NCI-H82 (cell line): ENCODE results near the gene SLC35E2B.
"Not testable (repeated sequence)": the region's sequence is repeated elsewhere in the genome, so short reads cannot be mapped to it uniquely, and the experiment has no call there.

Source experiments
- DNase-seq: peaks from one replicate; lab custom pipeline; 2025; lab: John Stamatoyannopoulos, UW

SLC35E2B gene

GRCh38 chr1:1692714-1693647 lies at the start of gene SLC35E2B:
TSS of gene SLC35E2B (minus strand) at chr1:1692795. CDS start at chr1:1676699, 16,096 bp downstream.
- DNase-seq: peak; percentile 82

DNA sequence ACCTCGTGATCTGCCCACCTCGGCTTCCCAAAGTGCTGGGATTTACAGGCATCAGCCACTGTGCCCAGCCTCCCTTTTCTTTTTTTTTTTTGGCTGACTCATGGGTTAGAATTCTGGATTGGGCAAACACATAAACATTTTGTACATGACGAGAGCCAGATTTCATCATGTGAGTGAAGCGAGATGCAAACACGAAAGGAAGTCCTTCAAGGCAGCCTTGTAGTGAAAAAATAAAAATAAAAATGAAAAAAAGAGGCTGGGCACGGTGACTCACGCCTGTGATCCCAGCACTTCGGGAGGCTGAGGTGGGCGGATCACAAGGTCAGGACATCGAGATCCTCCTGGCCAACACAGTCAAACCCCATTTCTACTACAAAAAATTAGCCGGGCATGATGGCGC lies 48.4 kb upstream of the SLC35E2B start:
- DNase-seq: not testable (repeated sequence)

GRCh38 chr1:1738799-1739337 lies 46.3 kb upstream of the SLC35E2B start:
- not testable (repeated sequence) for DNase-seq

- not testable (repeated sequence) for DNase-seq
Measured at GRCh38 chr1:1737675-1738590, 45.3 kb upstream of the SLC35E2B start.

GRCh38 chr1:1732381-1732780 lies 39.8 kb upstream of the SLC35E2B start:
- DNase-seq: no peak

DNA sequence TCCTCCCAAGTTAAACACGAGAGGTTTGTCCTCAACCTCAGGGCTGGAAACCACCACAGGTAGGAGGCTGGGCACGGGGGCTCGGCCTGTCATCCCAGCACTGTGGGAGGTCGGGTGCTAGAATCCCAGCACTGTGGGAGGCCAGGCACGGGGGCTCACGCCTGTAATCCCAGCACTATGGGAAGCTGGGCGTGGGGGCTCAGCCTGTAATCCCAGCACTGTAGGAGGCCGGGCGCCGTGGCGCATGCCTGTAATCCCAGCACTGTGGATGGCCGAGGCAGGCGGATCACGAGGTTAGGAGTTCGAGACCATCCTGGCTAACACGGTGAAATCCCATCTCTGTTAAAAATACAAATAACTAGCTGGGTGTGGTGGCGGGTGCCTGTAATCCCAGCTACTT lies 38.3 kb upstream of the SLC35E2B start:
- no peak for DNase-seq

DNA sequence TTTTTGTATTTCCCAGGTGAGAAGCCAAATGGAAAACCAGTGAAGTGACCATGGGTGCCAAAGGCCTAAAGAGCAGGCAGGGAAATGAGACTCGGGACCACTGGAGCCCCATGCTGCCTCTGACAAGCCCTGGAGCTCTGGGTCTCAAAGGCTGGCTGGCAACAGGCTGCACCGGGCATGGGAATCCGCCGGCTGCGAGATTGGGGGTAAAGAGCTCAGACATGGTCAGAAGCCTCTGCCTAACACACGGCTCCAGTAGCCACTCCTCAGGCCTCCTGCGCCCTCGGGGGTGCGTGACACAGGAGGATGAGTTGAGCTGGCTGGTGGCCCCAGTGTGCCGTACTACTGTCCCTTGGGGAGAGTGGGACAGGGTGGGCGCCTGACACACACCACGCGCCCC lies 37.6 kb upstream of the SLC35E2B start:
- DNase-seq: not testable (repeated sequence)

DNA sequence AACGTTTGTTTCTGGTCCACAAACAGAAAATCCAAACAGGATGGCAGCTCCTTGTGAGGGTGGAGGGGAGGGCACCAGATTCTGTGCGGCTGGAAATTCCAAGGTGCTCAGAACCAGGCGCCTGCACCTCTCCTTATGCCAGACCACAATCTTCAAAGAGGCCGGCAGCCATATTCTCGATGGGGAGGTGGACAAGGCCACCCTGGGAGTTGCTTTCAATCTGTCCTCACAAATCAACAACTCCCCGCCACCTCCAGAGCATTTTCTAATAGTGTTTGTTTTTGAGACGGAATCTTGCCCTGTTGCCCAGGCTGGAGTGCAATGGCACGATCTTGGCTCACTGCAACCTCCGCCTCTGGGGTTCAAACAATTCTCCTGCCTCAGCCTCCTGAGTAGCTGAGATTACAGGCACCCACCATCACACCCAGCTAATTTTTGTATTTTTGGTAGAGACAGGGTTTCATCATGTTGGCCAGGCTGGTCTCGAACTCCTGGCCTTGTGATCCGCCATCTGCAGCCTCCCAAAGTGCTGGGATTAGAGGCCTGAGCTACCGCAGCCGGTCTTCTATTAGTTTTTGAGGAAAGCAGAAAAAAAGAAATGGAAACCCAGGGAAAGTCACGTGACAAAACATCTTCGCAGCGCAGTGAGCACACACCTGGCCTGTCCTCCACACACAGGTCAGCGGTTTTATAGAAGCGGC lies 36.7 kb upstream of the SLC35E2B start:
- DNase-seq: not testable (repeated sequence)

DNA sequence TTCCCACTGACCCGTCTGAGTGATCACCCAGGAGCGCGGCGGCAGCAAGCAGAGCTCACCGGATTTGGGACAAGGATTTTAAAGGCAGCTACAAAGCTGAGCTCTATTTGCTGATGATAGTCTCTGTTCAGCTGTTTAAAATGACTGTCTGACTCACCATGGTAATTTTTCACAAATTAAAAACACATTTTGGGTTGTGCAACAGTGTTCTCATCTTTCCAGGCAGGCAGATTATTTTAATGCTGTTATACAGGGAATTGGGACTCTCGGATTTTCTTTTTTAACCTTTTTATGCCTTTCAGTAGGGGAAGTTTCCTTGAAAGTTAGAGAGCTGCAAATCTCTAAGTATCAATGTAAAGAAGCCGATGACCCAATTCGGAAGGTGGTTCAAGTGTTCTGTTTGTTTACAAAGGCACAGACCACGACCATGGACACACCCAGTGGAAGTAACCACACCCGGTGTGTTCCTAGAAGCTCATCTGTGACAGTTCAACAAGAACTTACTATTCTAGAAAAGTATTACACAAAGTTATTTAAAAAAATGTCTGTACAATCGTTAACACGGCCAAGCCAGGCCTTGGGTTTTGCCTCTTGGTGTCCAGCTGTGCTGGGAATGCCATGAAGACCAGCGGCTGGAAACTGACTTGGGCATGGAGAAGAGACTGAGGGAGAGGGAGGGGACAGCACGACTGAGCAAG lies 35.9 kb upstream of the SLC35E2B start:
- DNase-seq: not testable (repeated sequence)

DNA sequence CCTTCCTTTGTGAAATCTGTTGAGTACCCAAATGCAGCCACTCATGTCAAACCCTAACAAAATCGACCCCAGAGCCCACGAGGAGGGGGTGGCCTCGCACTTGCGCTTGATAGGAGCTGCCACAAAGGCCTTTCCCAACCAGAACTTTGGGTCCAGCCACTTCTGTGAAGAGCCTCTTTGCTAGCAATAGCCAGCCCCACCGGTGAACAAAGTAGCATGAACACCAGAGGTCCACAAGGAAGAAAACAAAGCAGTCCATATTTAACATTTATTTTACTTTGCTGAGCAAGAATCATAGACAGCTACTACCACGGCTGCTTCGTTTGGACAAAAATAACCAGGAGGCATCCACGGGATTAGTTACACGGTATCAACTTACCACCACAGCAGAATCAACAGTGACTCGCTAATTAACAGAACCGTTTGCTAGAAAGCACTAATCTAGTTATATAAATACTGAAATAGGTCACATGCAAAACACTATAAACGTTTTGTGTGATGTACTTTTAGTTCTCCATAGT lies 34.6 kb upstream of the SLC35E2B start:
- DNase-seq: peak; percentile 22

GRCh38 chr1:1726088-1726487 lies 33.5 kb upstream of the SLC35E2B start:
- DNase-seq: not testable (repeated sequence)

GRCh38 chr1:1724035-1724864 lies 31.7 kb upstream of the SLC35E2B start, which contains the start of gene CDK11A:
TSS of gene CDK11A (minus strand) at chr1:1724357. CDS start at chr1:1722818, 1,539 bp downstream.
- peak; percentile 98 for DNase-seq

DNA sequence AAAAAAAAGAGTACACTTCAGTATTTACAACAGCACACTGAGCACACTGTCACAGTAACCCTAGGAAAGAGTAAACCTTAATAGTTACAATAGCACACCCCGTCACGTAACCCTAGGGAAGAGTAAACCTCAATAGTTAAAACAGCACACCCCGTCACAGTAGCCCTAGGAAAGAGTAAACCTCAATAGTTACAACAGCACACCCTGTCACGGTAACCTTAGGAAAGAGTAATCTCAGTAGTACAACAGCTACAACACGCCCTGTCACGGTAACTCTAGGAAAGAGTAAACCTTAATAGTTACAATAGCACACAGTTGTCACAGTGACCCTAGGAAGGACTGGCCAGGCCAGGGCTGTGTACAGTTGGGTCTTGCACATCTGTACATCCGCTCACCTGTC lies 28.6 kb upstream of the SLC35E2B start:
- no peak for DNase-seq

DNA sequence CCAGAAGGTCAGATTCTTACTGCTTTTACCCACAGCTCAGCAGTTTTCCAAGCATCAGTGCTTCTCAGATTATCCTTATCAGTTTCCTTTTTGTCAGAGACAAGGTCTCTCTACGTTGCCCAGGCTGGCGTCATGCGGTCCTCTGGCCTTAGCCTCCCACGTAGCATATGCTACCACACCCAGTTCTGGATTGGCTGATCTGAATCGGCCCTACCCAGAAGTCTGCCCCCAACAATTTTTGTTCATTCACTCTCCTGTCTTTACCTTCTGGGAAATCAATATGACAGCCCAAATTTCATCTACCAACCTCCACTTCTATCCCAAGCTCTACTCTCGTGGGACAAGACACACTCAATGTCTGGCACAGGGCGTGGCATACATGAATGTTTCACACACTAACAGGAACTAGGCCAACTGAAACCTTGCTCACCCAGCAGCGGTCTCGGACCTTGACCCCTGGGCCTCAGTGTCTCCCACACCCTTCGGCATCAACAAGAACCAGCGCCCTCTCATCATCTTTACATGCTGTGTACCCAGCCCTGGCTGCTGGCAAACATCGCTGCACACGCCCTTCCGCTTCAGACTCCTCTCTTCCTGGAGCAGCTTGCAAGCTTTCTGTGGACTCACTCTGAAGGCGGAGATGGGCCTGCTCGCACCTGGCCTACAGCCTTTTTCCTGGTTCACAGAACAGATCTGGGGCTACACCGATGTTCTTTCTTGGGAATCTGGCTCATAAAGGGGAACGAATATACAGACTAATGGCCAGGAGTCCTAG lies 22.7 kb upstream of the SLC35E2B start:
- DNase-seq: not testable (repeated sequence)

DNA sequence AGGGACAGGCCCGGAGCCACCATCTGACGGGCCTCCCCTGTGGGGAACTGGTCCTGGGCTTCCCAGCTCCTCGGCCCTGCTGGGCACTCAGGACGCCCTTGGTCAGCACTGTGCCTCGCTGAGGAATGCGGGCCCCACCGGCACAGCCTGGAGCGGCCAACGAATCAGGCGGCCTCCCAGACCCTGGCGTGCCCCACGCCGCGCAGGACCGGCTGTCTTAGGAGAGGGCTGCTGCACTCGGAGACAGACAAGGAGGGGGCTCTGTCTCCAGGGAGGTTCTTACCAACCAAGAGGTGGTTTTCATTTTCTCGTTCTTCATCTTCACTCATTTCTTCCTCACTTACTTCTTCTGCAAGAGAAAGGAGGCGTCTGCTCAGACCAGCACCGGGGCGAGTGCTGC lies 15.3 kb upstream of the SLC35E2B start:
- not testable (repeated sequence) for DNase-seq

GRCh38 chr1:1707241-1707640 lies 14.6 kb upstream of the SLC35E2B start:
- DNase-seq: not testable (repeated sequence)

- DNase-seq: not testable (repeated sequence)
Measured at GRCh38 chr1:1705623-1706022, 13.0 kb upstream of the SLC35E2B start.

DNA sequence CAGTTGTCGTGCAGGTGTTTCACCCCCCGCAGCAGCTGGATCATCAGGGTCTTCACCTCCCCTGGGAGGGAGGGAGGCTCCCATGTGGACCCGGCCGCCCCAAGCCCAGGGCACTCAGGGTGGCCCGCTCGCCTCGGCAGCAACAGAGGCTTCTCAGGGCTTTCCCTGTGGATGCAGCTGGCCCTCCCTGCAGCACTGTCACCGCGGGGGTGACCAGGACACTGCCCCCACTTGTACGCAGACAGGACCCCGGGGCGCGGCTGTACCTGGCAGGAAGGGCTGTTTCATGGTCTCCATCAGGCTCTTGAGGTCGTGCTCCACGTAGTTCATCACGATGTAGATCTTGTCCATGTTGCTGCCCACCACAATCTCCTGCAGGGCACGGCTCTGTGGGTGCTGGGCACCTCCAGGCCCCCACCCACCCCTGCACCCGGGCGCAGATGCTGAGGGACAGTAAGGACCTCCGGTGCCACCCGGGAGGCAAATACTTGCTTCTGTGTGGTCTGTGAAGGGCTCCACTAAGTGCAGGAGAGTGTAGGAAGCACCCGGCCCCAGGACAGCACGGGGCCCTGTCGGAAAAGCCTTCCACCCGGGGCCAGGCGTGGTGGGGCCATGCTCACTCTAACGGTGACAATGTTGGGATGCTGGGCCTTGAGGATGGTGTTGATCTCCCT lies 11.8 kb upstream of the SLC35E2B start:
- DNase-seq: not testable (repeated sequence)
